ENCODE results near the gene ANKRD13D. TPM values are rescaled to one million over a fixed set of nuclear protein-coding genes. Genes with fewer than 3 reads are reported as not detected.

ANKRD13D gene
- total RNA-seq, 1 donor from 2014 or later, result 12.5 TPM

- H3K9me3 ChIP-seq (ENCODE audit: control insufficient read depth in 3 of 3, low read length in 3 of 3), result no peaks in the 10 kb centered on the region
- H3K27me3 ChIP-seq (ENCODE audit: control insufficient read depth in 3 of 3, insufficient read depth in 3 of 3, low read length in 3 of 3), result no peaks in the 10 kb centered on the region
- H3K27ac ChIP-seq (ENCODE audit: low read depth, low read length), result peak within 1 kb of the TSS; percentile 93
- H3K36me3 ChIP-seq (ENCODE audit: control insufficient read depth in 3 of 3, insufficient read depth in 3 of 3, low read length in 3 of 3), result peaks cover 21 to 22% (median 21%) of the 10 kb centered on the region in 3 donors
- H3K4me3 ChIP-seq (ENCODE audit: low read length in 3 of 3), result peak within 1 kb of the TSS; percentile 78 to 87 (median 85)
- H3K9ac ChIP-seq (ENCODE audit: low read depth in 1 of 3, low read length in 3 of 3), result peak within 1 kb of the TSS; percentile 86 to 89 (median 86)
- peaks cover 22 to 30% (median 25%) of the 10 kb centered on the region in 3 donors for H3K4me1 ChIP-seq (ENCODE audit: control insufficient read depth in 3 of 3, insufficient read depth in 3 of 3, low read length in 3 of 3)
These were observed 14.2 kb downstream of the ANKRD13D start, which contains the start of gene SSH3 for GRCh38 chr11:67303132-67303834. Gene SSH3, plus strand, starts transcription at chr11:67303530. Its CDS starts 96 bp downstream, at chr11:67303626.

GRCh38 chr11:67303835-67304411 is 14.8 kb downstream of the ANKRD13D start:
- no peaks in the 10 kb centered on the region for H3K9me3 ChIP-seq (ENCODE audit: control insufficient read depth in 3 of 3, low read length in 3 of 3)
- peak overlapping the region; percentile 65 to 87 (median 85) for H3K4me3 ChIP-seq (ENCODE audit: low read length in 3 of 3)
- H3K4me1 ChIP-seq (ENCODE audit: control insufficient read depth in 3 of 3, insufficient read depth in 3 of 3, low read length in 3 of 3), result peaks cover 22 to 30% (median 25%) of the 10 kb centered on the region in 3 donors
- no peaks in the 10 kb centered on the region for H3K27me3 ChIP-seq (ENCODE audit: control insufficient read depth in 3 of 3, insufficient read depth in 3 of 3, low read length in 3 of 3)
- peak overlapping the region; percentile 93 for H3K27ac ChIP-seq (ENCODE audit: low read depth, low read length)
- peak overlapping the region; percentile 70 to 89 (median 86) for H3K9ac ChIP-seq (ENCODE audit: low read depth in 1 of 3, low read length in 3 of 3)
- H3K36me3 ChIP-seq (ENCODE audit: control insufficient read depth in 3 of 3, insufficient read depth in 3 of 3, low read length in 3 of 3), result peaks cover 21 to 26% (median 23%) of the 10 kb centered on the region in 3 donors

DNA sequence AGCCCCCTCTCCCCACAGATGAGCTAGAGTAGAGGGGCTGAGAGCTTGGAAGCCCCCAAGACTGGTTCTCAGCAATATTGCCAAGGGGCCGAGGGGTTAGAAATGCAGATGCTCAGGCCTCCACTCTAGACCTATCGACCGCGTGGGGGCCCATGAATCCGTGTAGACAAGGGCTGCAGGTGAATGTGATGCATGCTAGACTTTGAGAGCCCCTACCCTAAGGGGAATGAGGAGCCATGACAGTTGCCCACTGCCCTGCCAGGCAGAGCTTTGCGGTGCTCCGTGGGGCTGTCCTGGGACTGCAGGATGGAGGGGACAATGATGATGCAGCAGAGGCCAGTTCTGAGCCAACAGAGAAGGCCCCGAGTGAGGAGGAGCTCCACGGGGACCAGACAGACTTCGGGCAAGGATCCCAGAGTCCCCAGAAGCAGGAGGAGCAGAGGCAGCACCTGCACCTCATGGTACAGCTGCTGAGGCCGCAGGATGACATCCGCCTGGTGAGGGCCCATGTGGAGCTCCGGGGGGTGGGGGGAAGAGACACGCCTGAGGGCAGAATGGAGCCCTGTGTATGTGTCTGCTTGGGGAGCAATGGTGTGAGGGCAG is 15.5 kb downstream of the ANKRD13D start:
- Histone ChIP-seq H3K9ac (ENCODE audit: low read depth in 1 of 3, low read length in 3 of 3) (peak overlapping the region; percentile 68 to 89 (median 86)), H3K36me3 (ENCODE audit: control insufficient read depth in 3 of 3, insufficient read depth in 3 of 3, low read length in 3 of 3) (peaks cover 21 to 29% (median 21%) of the 10 kb centered on the region in 3 donors), H3K4me1 (ENCODE audit: control insufficient read depth in 3 of 3, insufficient read depth in 3 of 3, low read length in 3 of 3) (peaks cover 22 to 30% (median 25%) of the 10 kb centered on the region in 3 donors), H3K27ac (ENCODE audit: low read depth, low read length) (no peak overlapping the region), H3K9me3 (ENCODE audit: control insufficient read depth in 3 of 3, low read length in 3 of 3) (no peaks in the 10 kb centered on the region), H3K27me3 (ENCODE audit: control insufficient read depth in 3 of 3, insufficient read depth in 3 of 3, low read length in 3 of 3) (no peaks in the 10 kb centered on the region), H3K4me3 (ENCODE audit: low read length in 3 of 3) (peak overlapping the region; percentile 60 to 87 (median 85))

- Histone ChIP-seq H3K36me3 (ENCODE audit: control insufficient read depth in 3 of 3, insufficient read depth in 3 of 3, low read length in 3 of 3) (peaks cover 21 to 22% (median 22%) of the 10 kb centered on the region in 3 donors), H3K4me3 (ENCODE audit: low read length in 3 of 3) (no peak overlapping the region), H3K9ac (ENCODE audit: low read depth in 1 of 3, low read length in 3 of 3) (no peak overlapping the region), H3K27ac (ENCODE audit: low read depth, low read length) (no peak overlapping the region), H3K27me3 (ENCODE audit: control insufficient read depth in 3 of 3, insufficient read depth in 3 of 3, low read length in 3 of 3) (no peaks in the 10 kb centered on the region), H3K4me1 (ENCODE audit: control insufficient read depth in 3 of 3, insufficient read depth in 3 of 3, low read length in 3 of 3) (peaks cover 19 to 21% (median 19%) of the 10 kb centered on the region in 3 donors), H3K9me3 (ENCODE audit: control insufficient read depth in 3 of 3, low read length in 3 of 3) (no peaks in the 10 kb centered on the region)
These were observed 17.9 kb downstream of the ANKRD13D start for GRCh38 chr11:67306769-67307544.

DNA sequence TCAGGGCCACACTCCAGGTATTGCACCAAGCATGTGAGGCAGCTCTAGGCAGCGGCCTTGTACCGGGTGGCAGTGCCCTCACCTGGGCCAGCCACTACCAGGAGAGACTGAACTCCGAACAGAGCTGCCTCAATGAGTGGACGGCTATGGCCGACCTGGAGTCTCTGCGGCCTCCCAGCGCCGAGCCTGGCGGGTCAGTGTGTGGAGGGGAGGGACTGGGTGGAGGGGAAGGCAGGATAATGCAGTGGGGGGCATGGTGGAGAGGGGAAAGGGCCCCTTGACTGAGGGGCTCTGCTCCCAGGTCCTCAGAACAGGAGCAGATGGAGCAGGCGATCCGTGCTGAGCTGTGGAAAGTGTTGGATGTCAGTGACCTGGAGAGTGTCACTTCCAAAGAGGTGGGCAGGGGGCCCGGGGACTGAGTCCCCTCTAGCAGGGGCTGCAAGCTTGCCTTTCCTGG is 18.5 kb downstream of the ANKRD13D start:
- Histone ChIP-seq H3K36me3 (ENCODE audit: control insufficient read depth in 3 of 3, insufficient read depth in 3 of 3, low read length in 3 of 3) (peaks cover 21 to 22% (median 22%) of the 10 kb centered on the region in 3 donors), H3K4me3 (ENCODE audit: low read length in 3 of 3) (no peak overlapping the region), H3K9ac (ENCODE audit: low read depth in 1 of 3, low read length in 3 of 3) (no peak overlapping the region), H3K27me3 (ENCODE audit: control insufficient read depth in 3 of 3, insufficient read depth in 3 of 3, low read length in 3 of 3) (no peaks in the 10 kb centered on the region), H3K9me3 (ENCODE audit: control insufficient read depth in 3 of 3, low read length in 3 of 3) (no peaks in the 10 kb centered on the region), H3K27ac (ENCODE audit: low read depth, low read length) (no peak overlapping the region), H3K4me1 (ENCODE audit: control insufficient read depth in 3 of 3, insufficient read depth in 3 of 3, low read length in 3 of 3) (peaks cover 14 to 15% (median 14%) of the 10 kb centered on the region in 3 donors)

GRCh38 chr11:67308031-67308866 is 19.1 kb downstream of the ANKRD13D start:
- Histone ChIP-seq H3K9ac (ENCODE audit: low read depth in 1 of 3, low read length in 3 of 3) (no peak overlapping the region), H3K36me3 (ENCODE audit: control insufficient read depth in 3 of 3, insufficient read depth in 3 of 3, low read length in 3 of 3) (peaks cover 21 to 22% (median 22%) of the 10 kb centered on the region in 3 donors), H3K4me1 (ENCODE audit: control insufficient read depth in 3 of 3, insufficient read depth in 3 of 3, low read length in 3 of 3) (peaks cover 9 to 12% (median 11%) of the 10 kb centered on the region in 3 donors), H3K27me3 (ENCODE audit: control insufficient read depth in 3 of 3, insufficient read depth in 3 of 3, low read length in 3 of 3) (no peaks in the 10 kb centered on the region), H3K4me3 (ENCODE audit: low read length in 3 of 3) (no peak overlapping the region), H3K9me3 (ENCODE audit: control insufficient read depth in 3 of 3, low read length in 3 of 3) (no peaks in the 10 kb centered on the region), H3K27ac (ENCODE audit: low read depth, low read length) (no peak overlapping the region)

DNA sequence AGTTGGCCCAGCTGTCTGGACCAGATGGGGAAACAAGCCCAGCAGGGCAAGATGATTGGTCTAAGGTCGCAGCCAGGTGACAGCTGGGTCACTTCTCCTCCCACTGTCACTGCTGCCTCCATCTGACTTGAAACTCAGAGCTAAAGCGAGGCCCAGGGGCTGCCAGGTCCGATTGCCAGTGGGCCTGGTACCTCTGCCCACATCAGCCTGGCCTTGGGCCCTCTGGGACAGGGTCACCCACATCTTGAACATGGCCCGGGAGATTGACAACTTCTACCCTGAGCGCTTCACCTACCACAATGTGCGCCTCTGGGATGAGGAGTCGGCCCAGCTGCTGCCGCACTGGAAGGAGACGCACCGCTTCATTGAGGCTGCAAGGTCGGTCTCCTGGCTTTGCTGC is 20.1 kb downstream of the ANKRD13D start:
- Histone ChIP-seq H3K27me3 (ENCODE audit: control insufficient read depth in 3 of 3, insufficient read depth in 3 of 3, low read length in 3 of 3) (no peaks in the 10 kb centered on the region), H3K9ac (ENCODE audit: low read depth in 1 of 3, low read length in 3 of 3) (no peak overlapping the region), H3K27ac (ENCODE audit: low read depth, low read length) (no peak overlapping the region), H3K36me3 (ENCODE audit: control insufficient read depth in 3 of 3, insufficient read depth in 3 of 3, low read length in 3 of 3) (peaks cover 21 to 22% (median 22%) of the 10 kb centered on the region in 3 donors), H3K4me1 (ENCODE audit: control insufficient read depth in 3 of 3, insufficient read depth in 3 of 3, low read length in 3 of 3) (peaks cover 6 to 8% (median 7%) of the 10 kb centered on the region in 3 donors), H3K4me3 (ENCODE audit: low read length in 3 of 3) (no peak overlapping the region), H3K9me3 (ENCODE audit: control insufficient read depth in 3 of 3, low read length in 3 of 3) (no peaks in the 10 kb centered on the region)

DNA sequence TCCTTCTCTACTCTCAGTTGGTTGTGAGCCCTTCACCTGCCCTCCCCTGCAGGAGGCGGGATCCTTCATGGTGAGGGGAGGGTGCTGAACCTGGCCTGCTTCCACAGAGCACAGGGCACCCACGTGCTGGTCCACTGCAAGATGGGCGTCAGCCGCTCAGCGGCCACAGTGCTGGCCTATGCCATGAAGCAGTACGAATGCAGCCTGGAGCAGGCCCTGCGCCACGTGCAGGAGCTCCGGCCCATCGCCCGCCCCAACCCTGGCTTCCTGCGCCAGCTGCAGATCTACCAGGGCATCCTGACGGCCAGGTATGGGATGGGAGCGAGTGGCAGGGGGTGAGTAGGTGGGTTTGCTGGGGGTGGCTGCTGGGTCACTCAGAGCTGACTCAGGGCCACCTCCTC is 20.6 kb downstream of the ANKRD13D start:
- Histone ChIP-seq H3K36me3 (ENCODE audit: control insufficient read depth in 3 of 3, insufficient read depth in 3 of 3, low read length in 3 of 3) (peaks cover 21 to 22% (median 22%) of the 10 kb centered on the region in 3 donors), H3K27me3 (ENCODE audit: control insufficient read depth in 3 of 3, insufficient read depth in 3 of 3, low read length in 3 of 3) (no peaks in the 10 kb centered on the region), H3K4me1 (ENCODE audit: control insufficient read depth in 3 of 3, insufficient read depth in 3 of 3, low read length in 3 of 3) (peaks cover under 1 to 3% (median 3%) of the 10 kb centered on the region in 3 donors), H3K27ac (ENCODE audit: low read depth, low read length) (no peak overlapping the region), H3K9me3 (ENCODE audit: control insufficient read depth in 3 of 3, low read length in 3 of 3) (no peaks in the 10 kb centered on the region), H3K9ac (ENCODE audit: low read depth in 1 of 3, low read length in 3 of 3) (no peak overlapping the region), H3K4me3 (ENCODE audit: low read length in 3 of 3) (no peak overlapping the region)

Measured in skeletal muscle tissue (tissue), 4 donors.